OCI-LY3 (cell line): Measurements from ENCODE around the gene CDC42EP5.

ENCODE experiments used
- EZH2phosphoT487 ChIP-seq: fragments of 200-600 bp; shearing (Covaris generic); IDR thresholded peaks from 2 replicates; pipeline ENCODE4 v1.6.1; 2018; ENCODE audit warnings: antibody characterized with exemption, mixed run types, low read depth
- TF ChIP-seq, protein P1 (sequence below): fragments of 200-600, 300-600 bp; sonication (generic); IDR thresholded peaks from 2 replicates; pipeline ENCODE4 v1.5.1; 2014; ENCODE audit warnings: antibody characterized with exemption, low read length, low read depth

DNA sequence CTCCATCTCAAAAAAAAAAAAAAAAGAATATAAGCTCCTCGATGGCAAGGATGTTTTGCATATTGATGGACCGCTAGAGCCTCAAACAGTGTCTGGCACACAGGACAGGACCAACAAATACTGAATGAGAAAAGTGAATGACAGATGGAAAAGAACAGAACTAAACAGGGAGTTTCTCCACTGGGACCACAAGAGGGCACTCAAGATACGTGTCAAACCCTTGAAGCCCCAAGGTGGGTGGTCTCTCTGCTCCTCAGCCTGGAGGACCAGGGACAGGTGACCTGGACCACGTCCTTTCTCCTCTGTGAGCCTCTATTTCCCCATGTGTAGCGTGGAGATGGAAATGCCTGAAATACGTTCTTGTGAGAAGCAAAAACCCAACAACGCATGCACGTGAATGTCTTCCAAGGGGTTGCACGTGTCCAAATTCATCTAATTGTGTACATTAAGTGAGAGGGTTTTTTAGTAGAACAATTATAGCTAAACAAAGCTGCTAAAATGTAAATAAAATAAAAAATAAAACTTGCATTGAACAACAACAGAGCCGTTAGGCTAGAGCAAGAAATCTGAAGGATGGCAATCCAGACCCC is 5.7 kb upstream of the CDC42EP5 start:
- TF ChIP-seq, protein P1, sequence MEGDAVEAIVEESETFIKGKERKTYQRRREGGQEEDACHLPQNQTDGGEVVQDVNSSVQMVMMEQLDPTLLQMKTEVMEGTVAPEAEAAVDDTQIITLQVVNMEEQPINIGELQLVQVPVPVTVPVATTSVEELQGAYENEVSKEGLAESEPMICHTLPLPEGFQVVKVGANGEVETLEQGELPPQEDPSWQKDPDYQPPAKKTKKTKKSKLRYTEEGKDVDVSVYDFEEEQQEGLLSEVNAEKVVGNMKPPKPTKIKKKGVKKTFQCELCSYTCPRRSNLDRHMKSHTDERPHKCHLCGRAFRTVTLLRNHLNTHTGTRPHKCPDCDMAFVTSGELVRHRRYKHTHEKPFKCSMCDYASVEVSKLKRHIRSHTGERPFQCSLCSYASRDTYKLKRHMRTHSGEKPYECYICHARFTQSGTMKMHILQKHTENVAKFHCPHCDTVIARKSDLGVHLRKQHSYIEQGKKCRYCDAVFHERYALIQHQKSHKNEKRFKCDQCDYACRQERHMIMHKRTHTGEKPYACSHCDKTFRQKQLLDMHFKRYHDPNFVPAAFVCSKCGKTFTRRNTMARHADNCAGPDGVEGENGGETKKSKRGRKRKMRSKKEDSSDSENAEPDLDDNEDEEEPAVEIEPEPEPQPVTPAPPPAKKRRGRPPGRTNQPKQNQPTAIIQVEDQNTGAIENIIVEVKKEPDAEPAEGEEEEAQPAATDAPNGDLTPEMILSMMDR = peak; percentile 89
- TF ChIP-seq EZH2phosphoT487 = no peak
